Measurements from ENCODE around the gene NTM.

DNA sequence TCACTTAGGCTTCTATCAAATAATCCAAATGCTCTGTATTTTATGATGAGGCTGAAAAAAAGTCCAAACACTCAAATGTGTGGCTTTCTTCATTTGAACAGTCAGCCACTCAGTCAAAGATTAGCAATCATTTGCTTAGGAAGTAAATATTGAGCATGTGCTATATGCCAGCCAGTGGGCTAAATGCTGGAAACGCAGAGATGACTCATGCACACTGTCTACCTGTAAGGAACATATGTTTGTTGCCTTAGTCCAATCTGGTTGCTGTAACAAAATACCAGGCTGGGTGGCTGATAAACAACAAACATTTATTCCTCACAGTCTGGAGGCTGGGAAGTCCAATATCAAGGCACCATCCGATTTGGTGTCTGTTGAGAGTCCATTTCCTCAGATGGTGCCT, 617.3 kb downstream of the NTM start:
- TF ChIP-seq, protein P1, sequence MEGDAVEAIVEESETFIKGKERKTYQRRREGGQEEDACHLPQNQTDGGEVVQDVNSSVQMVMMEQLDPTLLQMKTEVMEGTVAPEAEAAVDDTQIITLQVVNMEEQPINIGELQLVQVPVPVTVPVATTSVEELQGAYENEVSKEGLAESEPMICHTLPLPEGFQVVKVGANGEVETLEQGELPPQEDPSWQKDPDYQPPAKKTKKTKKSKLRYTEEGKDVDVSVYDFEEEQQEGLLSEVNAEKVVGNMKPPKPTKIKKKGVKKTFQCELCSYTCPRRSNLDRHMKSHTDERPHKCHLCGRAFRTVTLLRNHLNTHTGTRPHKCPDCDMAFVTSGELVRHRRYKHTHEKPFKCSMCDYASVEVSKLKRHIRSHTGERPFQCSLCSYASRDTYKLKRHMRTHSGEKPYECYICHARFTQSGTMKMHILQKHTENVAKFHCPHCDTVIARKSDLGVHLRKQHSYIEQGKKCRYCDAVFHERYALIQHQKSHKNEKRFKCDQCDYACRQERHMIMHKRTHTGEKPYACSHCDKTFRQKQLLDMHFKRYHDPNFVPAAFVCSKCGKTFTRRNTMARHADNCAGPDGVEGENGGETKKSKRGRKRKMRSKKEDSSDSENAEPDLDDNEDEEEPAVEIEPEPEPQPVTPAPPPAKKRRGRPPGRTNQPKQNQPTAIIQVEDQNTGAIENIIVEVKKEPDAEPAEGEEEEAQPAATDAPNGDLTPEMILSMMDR (IDR thresholded peaks at IDR 0.05) = no peak
- TF ChIP-seq POLR2AphosphoS5 (IDR thresholded peaks at IDR 0.05) = no peak
- no peak for TF ChIP-seq POLR2A (IDR thresholded peaks at IDR 0.05)
- no peak for TF ChIP-seq EP300 (IDR thresholded peaks at IDR 0.05; ENCODE audit: low read depth)

Measured in transverse colon (tissue), 4 donors.